ENCODE data around the gene EPS8. TPM values are rescaled to one million over a fixed set of nuclear protein-coding genes. Genes with fewer than 3 reads are reported as not detected.
A peak's percentile ranks its signal among the peaks of the same experiment; 100 is the strongest.

EPS8 gene
- total and polyA plus RNA-seq, 8 donors: 9.1 to 287 (median 36.1) TPM

DNA sequence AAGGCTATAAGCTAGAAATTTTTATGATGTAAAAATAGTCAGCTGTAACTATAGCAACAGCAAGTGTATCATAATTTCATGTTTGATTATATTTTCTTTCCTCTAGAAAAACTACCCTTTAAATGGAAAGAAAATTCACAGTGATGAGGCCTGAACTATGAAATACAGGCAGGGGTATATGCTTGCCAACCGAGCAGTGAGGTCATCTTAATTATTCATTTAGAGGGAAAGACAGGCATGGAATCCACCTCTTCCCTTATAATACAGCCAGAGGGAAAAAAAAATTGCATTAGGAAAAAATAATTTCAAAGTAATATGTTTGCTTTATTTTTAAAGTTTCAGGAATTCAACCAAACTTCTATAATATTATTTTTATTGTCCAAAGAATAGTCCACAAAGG lies 139.8 kb downstream of the EPS8 start:
- H3K27ac ChIP-seq: no peak overlapping the region
- H3K36me3 ChIP-seq: peaks cover 5 to 66% (median 33%) of the 10 kb centered on the region in 4 donors
- TF ChIP-seq, protein P1, sequence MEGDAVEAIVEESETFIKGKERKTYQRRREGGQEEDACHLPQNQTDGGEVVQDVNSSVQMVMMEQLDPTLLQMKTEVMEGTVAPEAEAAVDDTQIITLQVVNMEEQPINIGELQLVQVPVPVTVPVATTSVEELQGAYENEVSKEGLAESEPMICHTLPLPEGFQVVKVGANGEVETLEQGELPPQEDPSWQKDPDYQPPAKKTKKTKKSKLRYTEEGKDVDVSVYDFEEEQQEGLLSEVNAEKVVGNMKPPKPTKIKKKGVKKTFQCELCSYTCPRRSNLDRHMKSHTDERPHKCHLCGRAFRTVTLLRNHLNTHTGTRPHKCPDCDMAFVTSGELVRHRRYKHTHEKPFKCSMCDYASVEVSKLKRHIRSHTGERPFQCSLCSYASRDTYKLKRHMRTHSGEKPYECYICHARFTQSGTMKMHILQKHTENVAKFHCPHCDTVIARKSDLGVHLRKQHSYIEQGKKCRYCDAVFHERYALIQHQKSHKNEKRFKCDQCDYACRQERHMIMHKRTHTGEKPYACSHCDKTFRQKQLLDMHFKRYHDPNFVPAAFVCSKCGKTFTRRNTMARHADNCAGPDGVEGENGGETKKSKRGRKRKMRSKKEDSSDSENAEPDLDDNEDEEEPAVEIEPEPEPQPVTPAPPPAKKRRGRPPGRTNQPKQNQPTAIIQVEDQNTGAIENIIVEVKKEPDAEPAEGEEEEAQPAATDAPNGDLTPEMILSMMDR (IDR thresholded peaks at IDR 0.05): no peak
- TF ChIP-seq POLR2A (IDR thresholded peaks at IDR 0.05): no peak
- peak in 1 of 2 donors; percentile 34 for DNase-seq
- H3K4me3 ChIP-seq: no peak overlapping the region
- no peaks in the 10 kb centered on the region for H3K4me1 ChIP-seq
- 63 to 90% (median 76%) methylated on average over 1 of the region's 1 CpG for WGBS, 5 donors
- intact Hi-C loops (cut with DNase I; ENCODE audit: low total_unique reads): no loop called here
- H3K9me3 ChIP-seq: no peaks in the 10 kb centered on the region
- H3K27me3 ChIP-seq: no peaks in the 10 kb centered on the region

- DNase-seq: no peak
- no peaks in the 10 kb centered on the region for H3K4me1 ChIP-seq
- H3K27me3 ChIP-seq: no peaks in the 10 kb centered on the region
- peaks cover 9 to 66% (median 33%) of the 10 kb centered on the region in 4 donors for H3K36me3 ChIP-seq
- intact Hi-C loops (cut with DNase I; ENCODE audit: low total_unique reads): no loop called here
- WGBS, 5 donors: 78 to 89% (median 83%) methylated on average over 1 of the region's 1 CpG
- H3K4me3 ChIP-seq: no peak overlapping the region
- H3K9me3 ChIP-seq: no peaks in the 10 kb centered on the region
- no peak for TF ChIP-seq POLR2AphosphoS5 (IDR thresholded peaks at IDR 0.05)
- no peak for TF ChIP-seq POLR2A (IDR thresholded peaks at IDR 0.05)
- TF ChIP-seq, protein P1 (IDR thresholded peaks at IDR 0.05): no peak
- no peak for TF ChIP-seq EP300 (IDR thresholded peaks at IDR 0.05)
- H3K27ac ChIP-seq: no peak overlapping the region
Measured at GRCh38 chr12:15648558-15648957, 140.6 kb downstream of the EPS8 start.

GRCh38 chr12:15646581-15646980 lies 142.6 kb downstream of the EPS8 start:
- H3K4me3 ChIP-seq: no peak overlapping the region
- H3K4me1 ChIP-seq: no peaks in the 10 kb centered on the region
- 0% methylated on average over 1 of the region's 1 CpG for WGBS, 5 donors
- H3K36me3 ChIP-seq: peaks cover 15 to 60% (median 31%) of the 10 kb centered on the region in 4 donors
- H3K27me3 ChIP-seq: no peaks in the 10 kb centered on the region
- no peak overlapping the region for H3K27ac ChIP-seq
- no peak for DNase-seq
- TF ChIP-seq POLR2AphosphoS5 (IDR thresholded peaks at IDR 0.05) (no peak), POLR2A (IDR thresholded peaks at IDR 0.05) (no peak), EP300 (IDR thresholded peaks at IDR 0.05) (no peak)
- intact Hi-C loops (cut with DNase I; ENCODE audit: low total_unique reads): no loop called here
- no peaks in the 10 kb centered on the region for H3K9me3 ChIP-seq

DNA sequence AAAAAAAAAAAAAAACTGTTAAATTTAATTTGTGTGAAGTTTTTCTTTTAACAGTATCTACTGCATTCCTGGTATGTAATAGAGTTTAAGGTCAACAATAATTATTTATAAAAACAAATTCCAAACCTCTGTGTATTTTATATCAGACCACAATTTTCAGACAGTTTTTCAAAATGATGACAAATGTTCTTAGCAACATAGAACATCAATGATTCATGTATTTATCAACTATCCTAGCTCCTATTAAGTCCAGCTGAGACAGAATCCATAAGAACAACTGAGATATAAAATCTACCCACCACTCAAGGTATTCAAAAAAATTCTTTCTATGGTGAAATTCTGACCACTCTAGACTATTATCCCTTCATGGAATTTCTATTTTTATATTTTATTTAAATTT lies 144.5 kb downstream of the EPS8 start:
- DNase-seq: no peak
- H3K27me3 ChIP-seq: no peaks in the 10 kb centered on the region
- H3K4me1 ChIP-seq: no peaks in the 10 kb centered on the region
- TF ChIP-seq, protein P1 (IDR thresholded peaks at IDR 0.05): no peak
- no peak for TF ChIP-seq POLR2A (IDR thresholded peaks at IDR 0.05)
- no peak for TF ChIP-seq POLR2AphosphoS5 (IDR thresholded peaks at IDR 0.05)
- no peak for TF ChIP-seq EP300 (IDR thresholded peaks at IDR 0.05)
- no peak overlapping the region for H3K27ac ChIP-seq
- H3K4me3 ChIP-seq: no peak overlapping the region
- peaks cover 23 to 65% (median 41%) of the 10 kb centered on the region in 4 donors for H3K36me3 ChIP-seq
- intact Hi-C loops (cut with DNase I; ENCODE audit: low total_unique reads): no loop called here
- no peaks in the 10 kb centered on the region for H3K9me3 ChIP-seq

DNA sequence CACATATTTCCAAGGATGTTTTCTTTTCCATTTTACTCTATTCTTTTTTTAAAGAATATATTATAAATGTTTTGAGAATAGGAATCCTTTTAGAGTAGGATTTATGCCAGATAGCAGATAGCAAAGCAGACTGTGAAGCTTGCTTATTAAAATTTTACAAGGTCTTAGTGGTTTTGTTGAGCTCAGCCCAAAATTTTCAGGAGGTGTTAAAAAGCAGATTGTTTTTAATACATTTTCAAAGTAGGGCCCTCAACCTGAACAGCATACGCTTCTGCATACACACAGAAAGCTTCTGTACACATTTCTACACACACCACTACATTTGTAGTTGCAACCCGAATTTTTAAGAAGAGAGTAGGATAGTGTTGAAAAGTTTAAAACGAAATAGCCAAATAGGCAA lies 151.0 kb downstream of the EPS8 start:
- peaks cover 0 to 6% (median 0%) of the 10 kb centered on the region in 4 donors for H3K4me1 ChIP-seq
- H3K4me3 ChIP-seq: no peak overlapping the region
- WGBS, 5 donors: 65 to 77% (median 70%) methylated on average over 3 of the region's 3 CpGs
- TF ChIP-seq POLR2A (IDR thresholded peaks at IDR 0.05): no peak
- TF ChIP-seq EP300 (IDR thresholded peaks at IDR 0.05): no peak
- TF ChIP-seq, protein P1 (IDR thresholded peaks at IDR 0.05): no peak
- TF ChIP-seq POLR2AphosphoS5 (IDR thresholded peaks at IDR 0.05): no peak
- H3K9me3 ChIP-seq: no peaks in the 10 kb centered on the region
- no peak for DNase-seq
- H3K27ac ChIP-seq: no peak overlapping the region
- intact Hi-C loops (cut with DNase I; ENCODE audit: low total_unique reads): no loop called here
- peaks cover 14 to 36% (median 28%) of the 10 kb centered on the region in 4 donors for H3K36me3 ChIP-seq
- no peaks in the 10 kb centered on the region for H3K27me3 ChIP-seq

Data from stomach (tissue), 9 donors.